ENCODE measurements around the gene LRRC4B. TPM values are rescaled to one million over a fixed set of nuclear protein-coding genes. Genes with fewer than 3 reads are reported as not detected.
"Not testable (repeated sequence)": the region's sequence is repeated elsewhere in the genome, so short reads cannot be mapped to it uniquely, and the experiment has no call there.

LRRC4B gene
- total RNA-seq: 10 to 100 TPM in 5 of 8 experiments, under 1 TPM in 3; 0.10 to 45.8 (median 17.2) TPM

GRCh38 chr19:50567882-50568727, at the start of gene LRRC4B:
Gene LRRC4B, minus strand, starts transcription at chr19:50568435. Its CDS starts 19,597 bp downstream, at chr19:50548838.
- peak within 1 kb of the TSS; percentile 53 to 83 (median 77) for H3K4me3 ChIP-seq
- peak in 5 of 8 experiments; percentile 20 to 48 (median 35) for ATAC-seq (replicated peaks in 6 of 8)
- no CpG with 5 or more reads among the region's 65 CpGs for WGBS, 10 experiments
- peaks cover 28% of the 10 kb centered on the region in 2 donors for H3K4me1 ChIP-seq (replicated peaks in 1 of 2)
- H3K27ac ChIP-seq: peak within 1 kb of the TSS; percentile 78 to 86
- in situ Hi-C loops (cut with MboI; ENCODE audit: low pct_unique_long_range_greater_than_20kb in 2 of 9, low sequenced_read_pairs in 9 of 9, unreplicated experiment in 9 of 9): no loop called here

- H3K4me1 ChIP-seq (replicated peaks in 1 of 2); ATAC-seq (replicated peaks in 6 of 8); H3K4me3 ChIP-seq; H3K27ac ChIP-seq; in situ Hi-C loops (cut with MboI; ENCODE audit: low pct_unique_long_range_greater_than_20kb in 2 of 9, low sequenced_read_pairs in 9 of 9, unreplicated experiment in 9 of 9): not testable (repeated sequence)
- 0 to 75% (median 61%) methylated on average over 1 to 3 of the region's 11 CpGs; no CpG with 5 or more reads in 6 of the 10 experiments for WGBS, 10 experiments
These were observed 44.5 kb upstream of the LRRC4B start for GRCh38 chr19:50612504-50613404.

- no peak overlapping the region for H3K27ac ChIP-seq
These were observed 39.9 kb upstream of the LRRC4B start for GRCh38 chr19:50607874-50608785.

GRCh38 chr19:50607388-50607787, 39.2 kb upstream of the LRRC4B start:
- Histone ChIP-seq H3K4me3 (peak overlapping the region in 3 of 5 donors; percentile 10 to 19 (median 18)), H3K4me1 (replicated peaks in 1 of 2) (no peaks in the 10 kb centered on the region), H3K27ac (no peak overlapping the region)
- ATAC-seq (replicated peaks in 6 of 8): no peak
- in situ Hi-C loops (cut with MboI; ENCODE audit: low pct_unique_long_range_greater_than_20kb in 2 of 9, low sequenced_read_pairs in 9 of 9, unreplicated experiment in 9 of 9): no loop called here
- 30 to 100% (median 84%) methylated on average over 1 to 13 of the region's 20 CpGs; no CpG with 5 or more reads in 2 of the 10 experiments for WGBS, 10 experiments

More at GRCh38 chr19:50607874-50608785, 39.9 kb upstream of the LRRC4B start:
- in situ Hi-C loops (cut with MboI; ENCODE audit: low pct_unique_long_range_greater_than_20kb in 2 of 9, low sequenced_read_pairs in 9 of 9, unreplicated experiment in 9 of 9): no loop called here
- Histone ChIP-seq H3K4me3 (peak overlapping the region in 3 of 5 donors; percentile 10 to 19 (median 18)), H3K4me1 (replicated peaks in 1 of 2) (no peaks in the 10 kb centered on the region)
- peak; percentile 40 to 98 (median 89) for ATAC-seq (replicated peaks in 6 of 8)
- 25 to 100% (median 49%) methylated on average over 3 to 37 of the region's 56 CpGs; no CpG with 5 or more reads in 2 of the 10 experiments for WGBS, 10 experiments

- H3K4me1 ChIP-seq (replicated peaks in 1 of 2); H3K27ac ChIP-seq; in situ Hi-C loops (cut with MboI; ENCODE audit: low pct_unique_long_range_greater_than_20kb in 2 of 9, low sequenced_read_pairs in 9 of 9, unreplicated experiment in 9 of 9): not testable (repeated sequence)
- H3K4me3 ChIP-seq: peak overlapping the region in 1 of 5 donors; percentile 13
- WGBS, 10 experiments: 52 to 96% (median 85%) methylated on average over 4 to 10 of the region's 58 CpGs; no CpG with 5 or more reads in 6 of the 10 experiments
- ATAC-seq (replicated peaks in 6 of 8): peak; percentile 25 to 80 (median 46)
These were observed 38.0 kb upstream of the LRRC4B start for GRCh38 chr19:50606059-50606836.

GRCh38 chr19:50604264-50605073, 36.2 kb upstream of the LRRC4B start:
- WGBS, 10 experiments: no CpG with 5 or more reads among the region's 56 CpGs
- in situ Hi-C loops (cut with MboI; ENCODE audit: low pct_unique_long_range_greater_than_20kb in 2 of 9, low sequenced_read_pairs in 9 of 9, unreplicated experiment in 9 of 9); H3K4me1 ChIP-seq (replicated peaks in 1 of 2); H3K27ac ChIP-seq: not testable (repeated sequence)
- peak overlapping the region in 1 of 5 donors; percentile 12 for H3K4me3 ChIP-seq
- ATAC-seq (replicated peaks in 6 of 8): peak in 4 of 8 experiments; percentile 23 to 56 (median 46)

- Histone ChIP-seq H3K4me1 (replicated peaks in 1 of 2) (no peaks in the 10 kb centered on the region), H3K4me3 (no peak overlapping the region), H3K27ac (no peak overlapping the region)
- in situ Hi-C loops (cut with MboI; ENCODE audit: low pct_unique_long_range_greater_than_20kb in 2 of 9, low sequenced_read_pairs in 9 of 9, unreplicated experiment in 9 of 9): no loop called here
- WGBS, 10 experiments: 17 to 100% (median 70%) methylated on average over 1 to 4 of the region's 4 CpGs
- ATAC-seq (replicated peaks in 6 of 8): no peak
These were observed 34.7 kb upstream of the LRRC4B start for GRCh38 chr19:50602935-50603334.

- 0 to 100% (median 71%) methylated on average over 1 to 6 of the region's 6 CpGs; no CpG with 5 or more reads in 2 of the 10 experiments for WGBS, 10 experiments
- Histone ChIP-seq H3K4me1 (replicated peaks in 1 of 2) (no peaks in the 10 kb centered on the region), H3K4me3 (no peak overlapping the region), H3K27ac (no peak overlapping the region)
- in situ Hi-C loops (cut with MboI; ENCODE audit: low pct_unique_long_range_greater_than_20kb in 2 of 9, low sequenced_read_pairs in 9 of 9, unreplicated experiment in 9 of 9): no loop called here
- no peak for ATAC-seq (replicated peaks in 6 of 8)
These were observed 34.3 kb upstream of the LRRC4B start for GRCh38 chr19:50602496-50602895.

- Histone ChIP-seq H3K4me1 (replicated peaks in 1 of 2) (no peaks in the 10 kb centered on the region), H3K27ac (no peak overlapping the region), H3K4me3 (no peak overlapping the region)
- in situ Hi-C loops (cut with MboI; ENCODE audit: low pct_unique_long_range_greater_than_20kb in 2 of 9, low sequenced_read_pairs in 9 of 9, unreplicated experiment in 9 of 9): no loop called here
- no peak for ATAC-seq (replicated peaks in 6 of 8)
- WGBS, 10 experiments: 37 to 100% (median 80%) methylated on average over 2 to 5 of the region's 5 CpGs; no CpG with 5 or more reads in 2 of the 10 experiments
These were observed 33.8 kb upstream of the LRRC4B start for GRCh38 chr19:50602089-50602422.

GRCh38 chr19:50601407-50602088, 33.3 kb upstream of the LRRC4B start:
- H3K27ac ChIP-seq: no peak overlapping the region
- no peaks in the 10 kb centered on the region for H3K4me1 ChIP-seq (replicated peaks in 1 of 2)
- in situ Hi-C loops (cut with MboI; ENCODE audit: low pct_unique_long_range_greater_than_20kb in 2 of 9, low sequenced_read_pairs in 9 of 9, unreplicated experiment in 9 of 9): no loop called here
- WGBS, 10 experiments: 15 to 83% (median 61%) methylated on average over 5 to 11 of the region's 11 CpGs
- ATAC-seq (replicated peaks in 6 of 8): no peak
- H3K4me3 ChIP-seq: no peak overlapping the region

GRCh38 chr19:50599427-50599826, 31.2 kb upstream of the LRRC4B start:
- no peak overlapping the region for H3K4me3 ChIP-seq
- 61 to 97% (median 77%) methylated on average over 3 to 9 of the region's 9 CpGs; no CpG with 5 or more reads in 2 of the 10 experiments for WGBS, 10 experiments
- no peak overlapping the region for H3K27ac ChIP-seq
- ATAC-seq (replicated peaks in 6 of 8): no peak
- in situ Hi-C loops (cut with MboI; ENCODE audit: low pct_unique_long_range_greater_than_20kb in 2 of 9, low sequenced_read_pairs in 9 of 9, unreplicated experiment in 9 of 9): no loop called here
- H3K4me1 ChIP-seq (replicated peaks in 1 of 2): no peaks in the 10 kb centered on the region
